Stimulated activated CD8-positive, alpha-beta memory T cell treated with anti-CD3 and anti-CD28 coated beads, Interleukin-12 subunit alpha, Interleukin-12 subunit beta, amount 100 ng/mL, for 4 hours (primary cell): Measurements from ENCODE around the gene MAN2B2.
A peak's percentile ranks its signal among the peaks of the same experiment; 100 is the strongest.
"Not testable (repeated sequence)": the region's sequence is repeated elsewhere in the genome, so short reads cannot be mapped to it uniquely, and the experiment has no call there.

Experiments
- DNase-seq: peaks from one replicate; pipeline ENCODE4 v3.0.0-alpha.2; 2020; ENCODE audit warnings: low read depth

The MAN2B2 gene

GRCh38 chr4:6643141-6643847, 68.3 kb downstream of the MAN2B2 start:
- DNase-seq = no peak

GRCh38 chr4:6644792-6645530, 70.0 kb downstream of the MAN2B2 start:
- DNase-seq = no peak

GRCh38 chr4:6647169-6647568, 72.2 kb downstream of the MAN2B2 start:
- no peak for DNase-seq

DNA sequence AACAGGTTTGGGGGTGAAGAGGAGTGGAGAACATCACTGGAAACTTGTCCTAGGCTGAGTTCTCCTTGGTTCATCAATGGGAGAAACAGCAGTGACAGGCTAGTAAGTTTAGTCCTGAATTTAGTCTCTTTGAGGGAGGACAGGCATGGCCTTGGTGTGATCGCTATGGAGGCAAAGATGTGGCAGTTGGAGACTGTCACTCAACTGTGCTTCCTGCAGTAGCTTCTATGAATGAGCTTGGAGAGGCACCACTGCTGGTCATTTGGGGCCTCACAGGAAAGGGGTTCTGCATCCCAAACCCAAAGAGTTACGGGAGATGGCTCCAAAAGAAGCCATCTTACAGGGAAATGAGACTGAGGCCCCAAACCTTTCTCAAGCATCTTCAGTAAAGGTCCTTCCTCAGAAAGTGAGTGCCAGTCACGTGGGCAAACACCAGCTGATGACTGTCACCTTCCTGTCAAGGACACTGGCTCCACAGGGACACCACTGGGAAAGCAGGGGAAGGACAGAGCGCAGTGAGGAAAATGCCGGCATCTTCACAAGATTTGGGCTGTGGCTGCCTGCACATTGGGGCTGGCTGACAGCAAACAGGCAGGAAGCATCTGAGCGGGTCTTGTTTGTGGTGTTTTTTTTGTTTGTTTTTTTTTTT, 72.7 kb downstream of the MAN2B2 start:
- no peak for DNase-seq

DNA sequence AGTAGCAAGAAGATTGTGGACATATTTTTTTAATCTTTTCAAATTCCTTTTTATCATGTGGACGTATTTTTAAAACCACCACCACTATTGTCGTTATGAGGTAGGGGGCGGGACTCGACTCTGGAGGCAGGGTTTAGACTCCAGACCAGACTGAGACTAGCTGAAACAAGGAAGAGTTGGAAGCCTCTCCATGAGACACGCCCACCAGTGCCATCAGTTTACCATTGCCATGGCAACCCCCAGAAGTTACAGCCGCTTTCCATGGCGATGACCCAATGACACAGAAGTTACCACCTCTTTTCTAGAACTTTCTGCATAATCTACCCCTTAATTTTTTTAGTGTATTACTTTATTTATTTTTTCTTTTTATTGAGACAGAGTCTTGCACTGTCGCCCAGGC, 74.2 kb downstream of the MAN2B2 start:
- no peak for DNase-seq

DNA sequence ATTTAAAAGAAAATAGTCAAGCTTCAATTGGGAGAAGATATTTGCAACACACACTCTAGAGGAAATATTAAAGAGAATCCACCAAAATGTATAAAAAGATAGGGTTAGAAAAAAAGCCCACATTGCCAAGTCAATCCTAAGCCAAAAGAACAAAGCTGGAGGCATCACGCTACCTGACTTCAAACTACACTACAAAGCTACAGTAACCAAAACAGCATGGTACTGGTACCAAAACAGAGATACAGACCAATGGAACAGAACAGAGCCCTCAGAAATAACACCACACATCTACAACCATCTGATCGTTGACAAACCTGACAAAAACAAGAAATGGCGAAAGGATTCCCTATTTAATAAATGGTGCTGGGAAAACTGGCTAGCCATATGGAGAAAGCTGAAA, 79.2 kb downstream of the MAN2B2 start:
- DNase-seq = not testable (repeated sequence)

DNA sequence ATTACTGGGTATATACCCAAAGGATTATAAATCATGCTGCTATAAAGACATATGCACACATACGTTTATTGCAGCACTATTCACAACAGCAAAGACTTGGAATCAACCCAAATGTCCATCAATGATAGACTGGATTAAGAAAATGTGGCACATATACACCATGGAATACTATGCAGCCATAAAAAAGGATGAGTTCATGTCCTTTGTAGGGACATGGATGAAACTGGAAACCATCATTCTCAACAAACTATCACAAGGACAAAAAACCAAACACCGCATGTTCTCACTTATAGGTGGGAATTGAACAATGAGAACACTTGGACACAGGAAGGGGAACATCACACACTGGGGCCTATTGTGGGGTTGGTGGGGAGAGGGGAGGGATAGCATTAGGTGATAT, 80.3 kb downstream of the MAN2B2 start:
- DNase-seq = not testable (repeated sequence)

DNA sequence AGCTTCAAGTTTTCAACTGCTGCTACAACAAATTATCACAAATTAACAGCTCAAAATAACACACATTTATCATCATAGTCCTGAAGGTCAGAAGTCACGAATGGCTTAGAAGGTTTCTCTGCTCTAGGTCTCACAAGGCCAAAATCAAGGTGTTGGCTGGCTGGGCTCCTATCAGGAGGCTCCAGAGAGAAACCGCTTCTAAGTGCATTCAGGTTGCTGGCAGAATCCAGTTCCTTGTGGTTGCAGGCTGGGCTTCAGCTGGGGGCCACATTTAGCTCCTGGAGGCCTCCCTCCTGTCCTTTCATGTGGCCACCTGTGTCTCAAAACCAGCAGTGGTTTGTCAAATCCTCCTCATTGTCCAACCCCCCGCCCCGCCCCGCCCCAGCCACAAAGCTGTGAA, 80.9 kb downstream of the MAN2B2 start:
- no peak for DNase-seq

DNA sequence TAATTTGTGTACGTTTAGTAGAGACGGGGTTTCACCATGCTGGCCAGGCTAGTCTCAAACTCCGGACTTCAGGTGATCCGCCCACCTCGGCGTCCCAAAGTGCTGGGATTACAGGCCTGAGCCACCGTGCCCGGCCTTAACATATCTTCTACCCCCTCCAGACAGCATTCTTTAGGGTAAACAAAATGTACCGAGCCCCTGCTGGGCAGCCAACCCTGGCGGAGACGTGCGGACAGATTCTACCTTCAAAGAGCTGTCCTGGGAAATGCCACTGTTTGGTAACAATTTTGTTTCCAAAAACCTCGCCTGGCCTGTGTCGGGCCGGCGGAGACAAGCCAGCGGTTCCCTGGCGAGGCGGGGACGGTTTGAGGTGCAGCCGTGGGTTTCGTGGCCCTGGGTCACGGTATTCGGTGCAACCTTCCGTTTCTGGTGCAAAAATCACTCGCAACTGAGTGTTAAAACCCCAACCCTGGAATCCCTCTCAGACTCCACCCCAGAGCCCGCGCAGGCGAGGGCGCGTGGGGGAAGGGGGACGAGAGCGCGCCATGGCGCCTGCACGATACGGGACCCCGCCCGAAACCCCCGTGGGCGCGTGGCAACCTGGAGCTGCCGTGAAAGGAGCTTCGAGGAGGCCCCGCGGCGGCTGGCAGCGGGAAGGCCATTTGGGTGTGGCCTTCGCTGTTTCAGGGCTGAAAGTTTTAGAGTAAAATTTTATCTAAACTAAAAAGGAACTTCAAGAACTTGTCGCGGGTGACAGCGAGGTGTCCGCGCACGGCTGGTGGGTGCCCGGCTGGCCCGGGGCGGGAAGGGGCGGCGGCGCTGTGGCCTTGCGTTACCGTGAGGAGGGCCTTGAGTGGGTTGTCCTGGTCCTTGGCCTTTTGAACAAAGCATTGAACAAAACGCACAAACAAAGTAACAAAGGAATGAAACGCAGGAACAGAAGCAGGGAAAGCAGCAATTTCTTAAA, 82.5 kb downstream of the MAN2B2 start:
- DNase-seq = no peak

GRCh38 chr4:6658209-6658595, 83.2 kb downstream of the MAN2B2 start:
- DNase-seq = no peak

GRCh38 chr4:6658597-6659075, 83.6 kb downstream of the MAN2B2 start:
- DNase-seq = peak; percentile 50

DNA sequence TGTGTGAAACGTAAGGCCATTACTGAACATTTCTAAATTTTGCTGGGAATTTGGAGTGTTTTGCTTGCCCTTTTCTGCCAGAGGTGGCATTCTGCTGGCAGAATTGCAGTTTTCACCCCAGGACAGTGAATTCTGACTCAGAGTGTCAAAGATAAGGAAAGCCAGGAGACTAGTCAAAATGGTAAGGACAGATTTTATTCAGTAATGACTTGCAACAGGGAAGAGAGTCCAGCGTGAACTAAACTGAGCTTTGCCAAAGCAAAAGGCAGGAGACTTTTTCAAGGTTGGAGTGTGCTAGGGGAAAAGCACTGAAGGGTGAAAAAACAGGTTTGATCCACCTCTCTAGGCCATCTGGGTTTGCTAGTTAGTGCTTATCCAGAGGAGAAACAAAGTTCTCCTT, 84.9 kb downstream of the MAN2B2 start:
- no peak for DNase-seq

- DNase-seq = no peak
These were observed 85.4 kb downstream of the MAN2B2 start for GRCh38 chr4:6660430-6660829.

DNA sequence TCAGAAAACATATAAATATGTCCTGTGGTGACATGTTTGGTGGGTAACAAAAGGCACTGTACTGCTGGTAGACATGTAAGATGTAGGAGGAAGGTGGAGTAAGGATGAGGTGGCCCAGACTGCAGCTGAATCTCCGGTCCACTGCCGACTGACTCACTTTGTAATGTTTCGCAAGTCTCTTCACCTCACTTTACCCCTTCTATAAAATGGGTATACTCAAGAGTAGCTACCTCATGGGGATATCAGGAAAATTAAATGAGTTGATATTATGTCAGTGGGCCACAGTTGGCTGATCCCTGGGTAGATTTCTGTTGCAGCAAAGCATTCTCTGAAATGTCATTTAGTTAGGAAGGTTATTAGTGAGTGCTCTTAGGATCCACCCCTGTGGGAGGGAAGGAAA, 87.6 kb downstream of the MAN2B2 start:
- DNase-seq = no peak

DNA sequence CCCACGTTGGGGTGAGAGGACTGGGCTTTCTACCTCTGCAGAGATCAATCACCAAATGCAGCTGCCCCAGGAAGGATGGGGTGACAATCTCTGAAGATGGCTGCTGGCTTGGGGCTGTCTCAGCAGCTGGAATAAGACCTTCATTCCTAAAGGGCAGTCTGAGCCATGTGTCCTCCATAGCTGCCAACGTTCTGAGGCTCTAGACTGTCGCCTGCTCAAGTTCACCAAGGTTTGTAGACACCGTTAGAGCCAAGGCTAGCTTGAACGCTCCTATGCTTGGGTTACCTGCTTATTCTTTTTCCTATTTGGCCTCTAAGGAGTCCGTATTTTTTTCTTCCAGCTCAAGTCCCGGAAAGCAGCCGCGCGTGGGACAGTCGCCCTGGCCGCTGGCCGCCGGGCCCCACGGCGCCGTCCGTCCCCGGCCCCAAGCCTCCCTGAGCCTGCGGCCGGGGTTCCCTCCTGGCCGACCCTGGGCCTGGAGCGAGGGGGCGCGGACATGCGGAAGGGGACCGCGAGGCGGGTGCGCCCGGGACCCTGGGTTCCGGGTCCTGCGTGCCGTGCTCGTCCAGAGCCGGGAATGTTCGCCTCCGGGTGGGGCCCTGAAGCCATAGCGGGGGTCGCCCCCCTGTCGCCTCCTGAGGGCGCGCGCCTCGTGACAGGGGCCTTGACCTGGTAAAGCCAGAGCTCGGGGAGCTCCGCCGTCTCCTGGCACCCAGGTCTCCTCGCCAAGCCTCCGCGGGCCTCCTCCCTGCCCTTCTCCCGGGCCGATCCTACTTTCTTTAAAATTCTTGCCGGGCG, 88.8 kb downstream of the MAN2B2 start:
- no peak for DNase-seq

- DNase-seq = no peak
These were observed 90.3 kb downstream of the MAN2B2 start for GRCh38 chr4:6665320-6665654.

GRCh38 chr4:6668391-6668790, 93.4 kb downstream of the MAN2B2 start:
- DNase-seq = no peak

DNA sequence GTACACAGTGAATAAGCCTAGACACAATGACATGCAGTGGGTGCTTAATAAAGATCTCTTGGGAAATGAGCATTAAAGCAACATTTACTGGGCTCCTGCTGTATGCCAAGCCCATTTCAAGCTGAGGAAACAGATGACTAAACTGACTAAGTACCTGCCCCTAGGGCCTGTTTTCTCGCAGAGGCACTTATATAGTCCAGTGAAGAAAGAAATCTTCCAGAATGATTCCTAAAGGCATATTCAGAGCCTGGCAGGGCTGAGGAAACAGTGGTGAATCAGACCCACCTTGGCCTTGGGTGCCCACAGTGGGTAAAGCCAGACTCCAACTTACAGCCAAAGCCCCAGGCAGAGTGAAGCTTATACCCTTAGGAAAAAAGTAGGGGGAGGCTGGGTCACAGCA, 96.7 kb downstream of the MAN2B2 start:
- no peak for DNase-seq

DNA sequence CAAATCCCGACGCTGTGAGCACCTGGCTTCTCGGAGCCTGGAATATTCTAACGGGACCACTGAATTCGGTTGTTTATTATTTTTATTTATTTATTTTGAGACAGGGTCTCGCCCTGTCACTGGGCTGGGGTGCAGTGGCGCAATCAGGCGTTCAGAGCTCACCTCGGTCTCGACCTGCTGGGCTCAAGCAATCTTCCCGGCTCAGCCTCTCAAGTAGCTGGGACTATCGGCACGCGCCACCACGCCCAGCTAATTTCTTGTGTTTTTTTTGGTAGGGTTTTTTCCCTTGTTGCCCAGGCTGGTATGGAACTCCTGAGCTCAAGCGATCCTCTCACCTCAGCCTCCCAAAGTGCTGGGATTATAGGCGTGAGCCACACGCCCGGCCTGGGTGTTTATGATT, 97.1 kb downstream of the MAN2B2 start:
- no peak for DNase-seq

DNA sequence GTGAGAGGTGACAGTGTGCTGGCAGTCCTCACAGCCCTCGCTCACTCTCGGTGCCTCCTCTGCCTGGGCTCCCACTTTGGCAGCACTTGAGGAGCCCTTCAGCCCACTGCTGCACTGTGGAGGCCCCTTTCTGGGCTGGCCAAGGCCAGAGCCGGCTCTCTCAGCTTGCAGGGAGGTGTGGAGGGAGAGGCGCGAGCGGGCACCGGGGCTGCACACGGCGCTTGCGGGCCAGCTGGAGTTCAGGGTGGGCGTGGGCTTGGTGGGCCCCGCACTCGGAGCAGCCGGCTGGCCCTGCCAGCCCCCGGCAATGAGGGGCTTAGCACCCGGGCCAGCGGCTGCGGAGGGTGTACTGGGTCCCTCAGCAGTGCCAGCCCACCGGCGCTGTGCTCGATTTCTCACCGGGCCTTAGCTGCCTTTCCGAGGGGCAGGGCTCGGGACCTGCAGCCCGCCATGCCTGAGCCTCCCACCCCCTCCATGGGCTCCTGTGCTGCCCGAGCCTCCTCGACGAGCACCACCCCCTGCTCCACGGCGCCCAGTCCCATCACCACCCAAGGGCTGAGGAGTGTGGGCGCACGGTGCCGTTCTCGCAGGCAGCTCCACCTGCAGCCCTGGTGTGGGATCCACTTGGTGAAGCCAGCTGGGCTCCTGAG, 97.7 kb downstream of the MAN2B2 start:
- not testable (repeated sequence) for DNase-seq
